IMR-90 (cell line): Measurements from ENCODE around the gene PTRH2. TPM values are rescaled to one million over a fixed set of nuclear protein-coding genes. Genes with fewer than 3 reads are reported as not detected.

ENCODE experiments used
- ATAC-seq: fragments of 200-7000 bp; cut with Tn5 transposase; 2 replicates; pipeline ENCODE4 v1.9.1; 2020; ENCODE audit warnings: low read depth, mild to moderate bottlenecking, moderate library complexity
- BruUV-seq: library from RNA; stranded (reverse); fragments of 400-500 nt; replicated peaks from 2 replicates; lab custom pipeline; 2021; lab: Mats Ljungman, UMichigan
- CTCF ChIA-PET: fragments of 300-600 bp; formaldehyde crosslinking; extraction: SDS; loops from one replicate; lab custom pipeline; 2021; ENCODE audit warnings: antibody characterized with exemption; lab: Yijun Ruan, JAX
- POLR2A ChIA-PET: fragments of 300-600 bp; sonication (Branson Sonifier 250); formaldehyde crosslinking; loops from one replicate; lab custom pipeline; 2022; ENCODE audit warnings: antibody characterized with exemption; ENCODE audit not compliant: unreplicated experiment; lab: Charles Lee
- DNase-seq: peaks from one replicate; pipeline ENCODE4 v3.0.0; 2013
- H2AFZ ChIP-seq: replicated peaks from 2 replicates; pipeline ENCODE3; 2013; ENCODE audit warnings: low read length, mild to moderate bottlenecking; ENCODE audit not compliant: poor library complexity
- H2AK5ac ChIP-seq: 2 replicates; pipeline ENCODE4 v1.6.1; 2013; ENCODE audit warnings: low read depth, low read length, inconsistent platforms
- H2AK9ac ChIP-seq: replicated peaks from 2 replicates; pipeline ENCODE3; 2013; ENCODE audit warnings: mild to moderate bottlenecking, low read depth, low read length, moderate library complexity; ENCODE audit not compliant: poor library complexity
- H2BK120ac ChIP-seq: 2 replicates; pipeline ENCODE4 v1.6.1; 2013; ENCODE audit warnings: low read depth, low read length, inconsistent platforms
- H2BK15ac ChIP-seq: 3 replicates; pipeline ENCODE4 v1.6.1; 2013; ENCODE audit warnings: low read depth, low read length, inconsistent platforms
- H2BK20ac ChIP-seq: 2 replicates; pipeline ENCODE4 v1.6.1; 2013; ENCODE audit warnings: low read depth, mild to moderate bottlenecking, inconsistent platforms, low read length, moderate library complexity
- H2BK5ac ChIP-seq: 2 replicates; pipeline ENCODE4 v1.6.1; 2013; ENCODE audit warnings: mild to moderate bottlenecking, low read depth, low read length, inconsistent platforms; ENCODE audit not compliant: poor library complexity, severe bottlenecking
- H3K14ac ChIP-seq: replicated peaks from 2 replicates; pipeline ENCODE4 v1.6.1; 2013; ENCODE audit warnings: low read depth, low read length, inconsistent platforms
- H3K18ac ChIP-seq: 2 replicates; pipeline ENCODE4 v1.6.1; 2013; ENCODE audit warnings: low read depth, low read length, control low read depth
- H3K23ac ChIP-seq: 2 replicates; pipeline ENCODE4 v1.6.1; 2013; ENCODE audit warnings: low read depth, low read length, inconsistent platforms
- H3K27ac ChIP-seq: 2 replicates; pipeline ENCODE4 v1.5.1; 2013; ENCODE audit warnings: mild to moderate bottlenecking, control low read depth, low read length; ENCODE audit not compliant: insufficient read depth
- H3K27me3 ChIP-seq: 2 replicates; pipeline ENCODE4 v1.6.1; 2013; ENCODE audit warnings: low read length; ENCODE audit not compliant: control insufficient read depth, insufficient read depth
- H3K36me3 ChIP-seq: 2 replicates; pipeline ENCODE4 v1.6.1; 2013; ENCODE audit warnings: low read length, mixed read lengths; ENCODE audit not compliant: control insufficient read depth, insufficient read depth
- H3K4ac ChIP-seq: 2 replicates; pipeline ENCODE4 v1.6.1; 2013; ENCODE audit warnings: low read depth, low read length, inconsistent platforms
- H3K4me1 ChIP-seq: 2 replicates; pipeline ENCODE4 v1.6.1; 2013; ENCODE audit warnings: low read length, mixed read lengths; ENCODE audit not compliant: control insufficient read depth, insufficient read depth
- H3K4me2 ChIP-seq: 2 replicates; pipeline ENCODE4 v1.6.1; 2013; ENCODE audit warnings: low read depth, mild to moderate bottlenecking, control low read depth, low read length, moderate library complexity
- H3K4me3 ChIP-seq: 2 replicates; pipeline ENCODE4 v1.5.1; 2013; ENCODE audit warnings: low read depth, mild to moderate bottlenecking, control low read depth, low read length, moderate library complexity; ENCODE audit not compliant: insufficient read depth
- H3K56ac ChIP-seq: 2 replicates; pipeline ENCODE4 v1.6.1; 2013; ENCODE audit warnings: low read length, inconsistent platforms; ENCODE audit not compliant: insufficient read depth; ENCODE audit errors: extremely low read depth
- H3K79me1 ChIP-seq, 2 experiments: 2 replicates each; pipeline ENCODE4 v1.6.1; 2013; ENCODE audit warnings: low read length in 2 of 2, inconsistent platforms in 1 of 2, low read depth in 1 of 2
- H3K9ac ChIP-seq: 2 replicates; pipeline ENCODE4 v1.6.1; 2013; ENCODE audit warnings: low read depth, low read length, control low read depth
- H3K9me1 ChIP-seq: 2 replicates; pipeline ENCODE4 v1.6.1; 2013; ENCODE audit warnings: low read length, inconsistent platforms; ENCODE audit not compliant: insufficient read depth
- H3K9me3 ChIP-seq: 2 replicates; pipeline ENCODE4 v1.6.1; 2013; ENCODE audit warnings: low read length; ENCODE audit not compliant: control insufficient read depth, insufficient read depth
- H4K20me1 ChIP-seq: 2 replicates; pipeline ENCODE4 v1.6.1; 2013; ENCODE audit warnings: low read length, inconsistent platforms; ENCODE audit not compliant: insufficient read depth
- H4K5ac ChIP-seq: 2 replicates; pipeline ENCODE4 v1.6.1; 2013; ENCODE audit warnings: mild to moderate bottlenecking, low read depth, low read length, control low read depth
- H4K8ac ChIP-seq, 2 experiments: 2 replicates each; pipeline ENCODE4 v1.6.1; 2013; ENCODE audit warnings: low read depth in 2 of 2, low read length in 2 of 2, control low read depth in 1 of 2, inconsistent platforms in 1 of 2
- H4K91ac ChIP-seq: 2 replicates; pipeline ENCODE4 v1.6.1; 2013; ENCODE audit warnings: low read depth, low read length, inconsistent platforms; ENCODE audit not compliant: insufficient read depth
- BHLHE40 ChIP-seq: fragments of 150-350 bp; IDR thresholded peaks from 2 replicates; pipeline ENCODE4 v1.6.1; 2016; ENCODE audit warnings: mild to moderate bottlenecking, low read depth, low read length
- CEBPB ChIP-seq: IDR thresholded peaks from 2 replicates; pipeline ENCODE4 v1.6.1; 2012; ENCODE audit warnings: low read depth, low read length, improper control_type of control experiment
- CHD1 ChIP-seq: IDR thresholded peaks from 2 replicates; pipeline ENCODE4 v1.6.1; 2012; ENCODE audit warnings: low read depth, low read length, improper control_type of control experiment
- FOS ChIP-seq: fragments of 150-350 bp; IDR thresholded peaks from 2 replicates; pipeline ENCODE4 v1.6.1; 2016; ENCODE audit warnings: low read depth, low read length
- MAFK ChIP-seq: IDR thresholded peaks from 2 replicates; pipeline ENCODE4 v1.6.1; 2012; ENCODE audit warnings: low read depth, low read length, improper control_type of control experiment
- MAZ ChIP-seq: IDR thresholded peaks from 2 replicates; pipeline ENCODE4 v1.6.1; 2012; ENCODE audit warnings: low read depth, mild to moderate bottlenecking, low read length, improper control_type of control experiment, moderate library complexity, borderline replicate concordance
- MXI1 ChIP-seq: IDR thresholded peaks from 2 replicates; pipeline ENCODE4 v1.6.1; 2012; ENCODE audit warnings: low read depth, mild to moderate bottlenecking, low read length, moderate library complexity, borderline replicate concordance
- NFE2L2 ChIP-seq: fragments of 150-350 bp; IDR thresholded peaks from 2 replicates; pipeline ENCODE4 v1.6.1; 2016; ENCODE audit warnings: low read depth, mild to moderate bottlenecking, low read length
- POLR2A ChIP-seq: IDR thresholded peaks from 2 replicates; pipeline ENCODE4 v1.6.1; 2012; ENCODE audit warnings: mild to moderate bottlenecking, low read depth, low read length
- RAD21 ChIP-seq: IDR thresholded peaks from 2 replicates; pipeline ENCODE4 v1.6.1; 2012; ENCODE audit warnings: low read length, improper control_type of control experiment
- RCOR1 ChIP-seq: IDR thresholded peaks from 2 replicates; pipeline ENCODE4 v1.6.1; 2012; ENCODE audit warnings: mild to moderate bottlenecking, low read length, improper control_type of control experiment; ENCODE audit not compliant: insufficient replicate concordance
- RFX5 ChIP-seq: IDR thresholded peaks from 2 replicates; pipeline ENCODE4 v1.8.0; 2012; ENCODE audit warnings: low read depth, mild to moderate bottlenecking, low read length, moderate library complexity
- dilution Hi-C: fragments of 300-500 bp; cut with HindIII; formaldehyde crosslinking; loops from one replicate; pipeline ENCODE4 v1.14.3; 2018; ENCODE audit warnings: low sequenced_read_pairs; ENCODE audit not compliant: unreplicated experiment
- in situ Hi-C: fragments of 300-500 bp; cut with MboI; formaldehyde crosslinking; loops from 3 replicates; pipeline ENCODE4 v1.14.3; 2019; ENCODE audit warnings: low sequenced_read_pairs, inconsistent platforms, mixed read lengths
- intact Hi-C: fragments of 100-400 bp; cut with micrococcal nuclease; formaldehyde crosslinking; loops from 2 replicates; pipeline ENCODE4 v1.10.0; 2022
- polyA plus RNA-seq, 3 experiments: library from polyadenylated mRNA; depleted of rRNA; stranded (reverse); fragments of >200 nt; gene quantifications; 2 replicates each; pipeline ENCODE4 v1.2.3, GENCODE V29; 2012; ENCODE audit warnings: low replicate concordance in 1 of 3
- total RNA-seq: library from RNA; depleted of rRNA; stranded (reverse); fragments of >200 nt; gene quantifications from 2 replicates; pipeline ENCODE4 v1.2.3, GENCODE V29; 2012
- TF ChIP-seq, protein P1 (sequence below): fragments of 150-350 bp; IDR thresholded peaks from 2 replicates; pipeline ENCODE4 v1.6.1; 2016; ENCODE audit warnings: low read depth, mild to moderate bottlenecking, low read length, moderate library complexity, borderline replicate concordance
- TF ChIP-seq, protein P2 (sequence below): conservative IDR thresholded peaks from 2 replicates; pipeline ENCODE4 v1.5.1; 2012; ENCODE audit warnings: mild to moderate bottlenecking, low read depth, low read length, improper control_type of control experiment
- TF ChIP-seq, protein P3 (sequence below): fragments of 150-350 bp; IDR thresholded peaks from 2 replicates; pipeline ENCODE4 v1.6.1; 2017; ENCODE audit warnings: mild to moderate bottlenecking, antibody characterized with exemption, low read length, low read depth

Gene PTRH2
- total and polyA plus RNA-seq, 2 of the 4 experiments (the other 2 are of a cell fraction), result 24.9 to 49.7 TPM

DNA sequence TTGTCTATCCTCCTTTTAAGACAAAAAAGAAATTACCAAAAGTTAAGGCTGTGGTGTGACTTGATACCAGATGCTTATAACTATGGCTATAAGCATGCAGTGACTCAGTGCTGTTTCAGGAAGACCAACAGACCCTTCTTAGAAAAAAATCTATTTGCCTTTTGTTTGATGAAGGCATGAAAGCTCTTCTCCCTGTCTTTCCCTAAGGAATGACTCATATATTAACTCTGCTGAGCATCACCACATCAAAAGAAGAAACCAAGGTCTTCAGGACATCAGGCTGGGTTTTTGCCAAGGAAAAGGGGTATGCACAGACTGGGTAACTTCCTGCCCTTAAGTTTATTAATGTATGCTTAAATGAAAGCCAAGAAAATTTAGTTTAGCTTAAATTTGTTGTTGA lies 47.3 kb upstream of the PTRH2 start:
- Histone ChIP-seq H3K4me2 (peak overlapping the region; percentile 42), H3K27me3 (no peaks in the 10 kb centered on the region), H3K9me1 (peaks cover 6% of the 10 kb centered on the region; the same call in 1 of the 2 replicates), H3K56ac (peak overlapping the region; percentile 66; the same call in 1 of the 2 replicates), H3K18ac (peak overlapping the region; percentile 54), H4K8ac (peak overlapping the region in 1 of 2 experiments; percentile 78; a peak in 2 of 4 replicates), H3K9ac (peak overlapping the region; percentile 59; the same call in 1 of the 2 replicates), H3K4me3 (no peak overlapping the region), H2AFZ (no peak overlapping the region), H3K9me3 (no peaks in the 10 kb centered on the region), H3K36me3 (no peaks in the 10 kb centered on the region; the same call in 1 of the 2 replicates), H3K4me1 (peaks cover 14% of the 10 kb centered on the region), H3K4ac (peak overlapping the region; percentile 76; the same call in 1 of the 2 replicates), H2AK5ac (no peak overlapping the region), H3K23ac (no peak overlapping the region), H2BK5ac (peak overlapping the region; percentile 93), H3K79me1 (peaks cover 9 to 37% of the 10 kb centered on the region in 2 experiments), H4K91ac (peak overlapping the region; percentile 34; the same call in 1 of the 2 replicates), H2BK20ac (no peak overlapping the region; the same call in 1 of the 2 replicates), H2BK15ac (no peak overlapping the region), H2BK120ac (peak overlapping the region; percentile 87), H3K27ac (peak overlapping the region; percentile 99; the same call in 1 of the 2 replicates), H4K20me1 (no peaks in the 10 kb centered on the region), H3K14ac (no peak overlapping the region), H4K5ac (no peak overlapping the region), H2AK9ac (no peak overlapping the region)
- dilution Hi-C loops, result no loop called here
- ATAC-seq, result peak; percentile 69
- in situ Hi-C loops, result no loop called here
- intact Hi-C loops, result loop anchor here (1.0 kb wide), 1 partner anchor 83 kb away; no protein-coding TSS in a partner anchor
- BruUV-seq, result no TSS peak
- CTCF ChIA-PET, result interaction anchor here (0.6 to 2.5 kb wide), 9 partner anchors 9 to 233 kb away, joined by 3 to 22 read pairs (median 5); no protein-coding TSS in a partner anchor
- POLR2A ChIA-PET, result interaction anchor here (0.7 to 4.3 kb wide), 9 partner anchors 32 to 105 kb away, joined by 3 to 87 read pairs (median 5); partner anchors contain the start of genes PTRH2 and VMP1
- DNase-seq, result peak; percentile 98
- TF ChIP-seq RCOR1 (no peak), RFX5 (no peak), RAD21 (peak; percentile 40; the same call in 1 of the 2 replicates), CEBPB (no peak), BHLHE40 (peak; percentile 45; the same call in 1 of the 2 replicates), FOS (peak; percentile 94), NFE2L2 (peak; percentile 10; the same call in 1 of the 2 replicates), POLR2A (no peak), MAFK (no peak), MAZ (no peak), CHD1 (0 out of 2 replicates have a peak, but pooled peaks have one; percentile 74), MXI1 (no peak)
- TF ChIP-seq, protein P1, sequence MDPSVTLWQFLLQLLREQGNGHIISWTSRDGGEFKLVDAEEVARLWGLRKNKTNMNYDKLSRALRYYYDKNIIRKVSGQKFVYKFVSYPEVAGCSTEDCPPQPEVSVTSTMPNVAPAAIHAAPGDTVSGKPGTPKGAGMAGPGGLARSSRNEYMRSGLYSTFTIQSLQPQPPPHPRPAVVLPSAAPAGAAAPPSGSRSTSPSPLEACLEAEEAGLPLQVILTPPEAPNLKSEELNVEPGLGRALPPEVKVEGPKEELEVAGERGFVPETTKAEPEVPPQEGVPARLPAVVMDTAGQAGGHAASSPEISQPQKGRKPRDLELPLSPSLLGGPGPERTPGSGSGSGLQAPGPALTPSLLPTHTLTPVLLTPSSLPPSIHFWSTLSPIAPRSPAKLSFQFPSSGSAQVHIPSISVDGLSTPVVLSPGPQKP, result no peak
- TF ChIP-seq, protein P2, sequence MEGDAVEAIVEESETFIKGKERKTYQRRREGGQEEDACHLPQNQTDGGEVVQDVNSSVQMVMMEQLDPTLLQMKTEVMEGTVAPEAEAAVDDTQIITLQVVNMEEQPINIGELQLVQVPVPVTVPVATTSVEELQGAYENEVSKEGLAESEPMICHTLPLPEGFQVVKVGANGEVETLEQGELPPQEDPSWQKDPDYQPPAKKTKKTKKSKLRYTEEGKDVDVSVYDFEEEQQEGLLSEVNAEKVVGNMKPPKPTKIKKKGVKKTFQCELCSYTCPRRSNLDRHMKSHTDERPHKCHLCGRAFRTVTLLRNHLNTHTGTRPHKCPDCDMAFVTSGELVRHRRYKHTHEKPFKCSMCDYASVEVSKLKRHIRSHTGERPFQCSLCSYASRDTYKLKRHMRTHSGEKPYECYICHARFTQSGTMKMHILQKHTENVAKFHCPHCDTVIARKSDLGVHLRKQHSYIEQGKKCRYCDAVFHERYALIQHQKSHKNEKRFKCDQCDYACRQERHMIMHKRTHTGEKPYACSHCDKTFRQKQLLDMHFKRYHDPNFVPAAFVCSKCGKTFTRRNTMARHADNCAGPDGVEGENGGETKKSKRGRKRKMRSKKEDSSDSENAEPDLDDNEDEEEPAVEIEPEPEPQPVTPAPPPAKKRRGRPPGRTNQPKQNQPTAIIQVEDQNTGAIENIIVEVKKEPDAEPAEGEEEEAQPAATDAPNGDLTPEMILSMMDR, result no peak
- TF ChIP-seq, protein P3, sequence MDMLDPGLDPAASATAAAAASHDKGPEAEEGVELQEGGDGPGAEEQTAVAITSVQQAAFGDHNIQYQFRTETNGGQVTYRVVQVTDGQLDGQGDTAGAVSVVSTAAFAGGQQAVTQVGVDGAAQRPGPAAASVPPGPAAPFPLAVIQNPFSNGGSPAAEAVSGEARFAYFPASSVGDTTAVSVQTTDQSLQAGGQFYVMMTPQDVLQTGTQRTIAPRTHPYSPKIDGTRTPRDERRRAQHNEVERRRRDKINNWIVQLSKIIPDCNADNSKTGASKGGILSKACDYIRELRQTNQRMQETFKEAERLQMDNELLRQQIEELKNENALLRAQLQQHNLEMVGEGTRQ, result no peak
